Stimulated activated naive CD8-positive, alpha-beta T cell treated with anti-CD3 and anti-CD28 coated beads, Interleukin-15, Interleukin-2, amounts not matched to agents 100 U/mL and 50 U/mL, for 24 hours (primary cell): ENCODE measurements around the gene METRN.
"Not testable (repeated sequence)": the region's sequence is repeated elsewhere in the genome, so short reads cannot be mapped to it uniquely, and the experiment has no call there.

Experiments used
- ATAC-seq: fragments of 150-1000 bp; cut with Tn5 transposase; one replicate; pipeline ENCODE4 v1.10.0; 2021
- DNase-seq: peaks from one replicate; pipeline ENCODE4 v3.0.0; 2021

Gene METRN

DNA sequence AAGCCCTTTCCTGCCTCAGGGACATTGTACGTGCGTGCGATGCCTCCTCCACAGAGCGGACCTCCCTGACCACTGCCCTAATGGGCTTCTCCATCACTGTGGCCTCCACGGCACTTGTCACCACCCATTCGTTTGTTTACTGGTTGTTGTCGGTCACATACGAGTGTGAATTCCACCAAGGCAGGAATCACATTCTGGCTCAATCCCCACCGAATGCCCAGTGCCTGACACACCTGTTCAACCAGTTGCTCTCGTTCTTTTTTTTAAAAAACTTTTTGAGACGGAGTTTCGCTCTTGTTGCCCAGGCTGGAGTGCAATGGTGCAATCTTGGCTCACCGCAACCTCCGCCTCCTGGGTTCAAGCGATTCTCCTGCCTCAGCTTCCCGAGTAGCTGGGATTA is 23.7 kb upstream of the METRN start:
- ATAC-seq, DNase-seq: not testable (repeated sequence)

DNA sequence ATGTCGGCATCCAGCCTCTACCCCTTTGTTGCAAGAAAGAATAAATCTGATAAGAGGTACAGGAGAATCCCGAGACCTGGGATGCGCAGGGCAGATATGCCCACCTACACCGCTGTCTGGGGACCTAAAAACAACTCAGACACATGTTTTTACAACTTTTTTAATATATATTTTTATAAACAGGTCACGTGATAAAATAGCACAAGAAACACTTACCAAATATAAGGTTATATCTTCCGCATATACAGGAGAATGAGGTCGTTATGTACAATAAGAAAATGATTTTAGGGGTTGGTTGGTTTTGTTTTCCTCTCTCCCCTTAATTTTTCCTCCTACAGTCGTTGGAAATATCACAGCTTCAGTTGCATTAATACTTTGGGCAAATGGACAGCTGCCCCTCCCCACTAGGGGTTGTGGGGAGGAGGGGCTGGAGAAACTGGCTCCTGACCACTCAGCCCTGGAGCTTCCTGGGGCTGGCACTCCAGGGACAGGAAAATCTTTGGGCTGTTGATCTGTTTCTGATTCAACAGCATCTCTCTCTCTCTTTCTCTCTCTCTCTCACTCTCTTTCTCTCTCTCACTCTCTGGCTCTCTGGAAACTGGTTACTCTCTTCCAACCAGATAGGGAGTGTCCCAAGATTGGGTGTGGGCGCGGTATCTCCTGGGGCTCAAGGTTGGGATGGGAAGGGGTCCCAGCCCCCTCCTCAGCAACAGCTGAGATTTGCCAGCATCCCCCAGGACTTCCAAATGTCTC is 22.4 kb upstream of the METRN start:
- DNase-seq (no peak), ATAC-seq (no peak)

DNA sequence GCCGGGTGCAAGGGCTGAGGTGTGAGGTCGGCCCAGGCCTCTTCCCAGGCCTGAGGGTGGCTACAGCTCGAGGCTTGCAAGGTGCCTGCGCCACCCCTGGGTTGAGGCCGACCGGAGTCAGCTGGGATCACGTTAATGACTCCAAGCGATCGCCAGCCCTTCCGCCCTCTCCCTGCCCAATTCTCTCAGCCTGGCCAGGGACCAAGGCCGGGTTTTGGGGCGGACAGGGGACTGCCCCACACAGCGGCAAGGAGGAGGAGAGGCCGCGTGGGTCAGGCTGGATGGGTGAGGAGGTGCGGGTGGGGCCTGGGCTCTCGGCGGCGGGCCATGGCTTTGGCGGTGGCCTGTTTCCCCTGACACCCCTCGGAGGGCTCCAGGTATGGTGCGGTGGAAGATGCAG is 21.6 kb upstream of the METRN start:
- no peak for DNase-seq
- no peak for ATAC-seq

DNA sequence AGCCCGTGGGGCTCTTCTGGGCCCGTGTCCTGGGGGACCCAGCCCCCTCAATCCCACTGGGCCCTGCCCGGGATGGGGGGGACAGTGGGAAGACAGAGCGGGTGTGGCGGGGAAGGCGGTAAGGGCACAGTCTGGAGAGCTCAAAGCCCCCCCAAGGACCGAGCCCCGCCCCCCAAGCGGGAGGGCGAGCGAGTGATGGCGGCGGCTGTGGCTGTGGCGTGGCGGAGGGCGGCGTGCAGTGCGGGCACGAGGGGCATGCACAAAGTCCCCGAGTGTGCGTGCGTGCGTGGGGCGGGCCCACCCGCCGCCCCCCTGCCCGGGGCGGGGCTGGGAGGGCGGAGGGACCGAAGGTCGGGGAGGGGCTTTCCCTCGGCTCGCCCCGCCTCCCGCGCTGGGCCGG is 21.2 kb upstream of the METRN start:
- no peak for ATAC-seq
- no peak for DNase-seq

DNA sequence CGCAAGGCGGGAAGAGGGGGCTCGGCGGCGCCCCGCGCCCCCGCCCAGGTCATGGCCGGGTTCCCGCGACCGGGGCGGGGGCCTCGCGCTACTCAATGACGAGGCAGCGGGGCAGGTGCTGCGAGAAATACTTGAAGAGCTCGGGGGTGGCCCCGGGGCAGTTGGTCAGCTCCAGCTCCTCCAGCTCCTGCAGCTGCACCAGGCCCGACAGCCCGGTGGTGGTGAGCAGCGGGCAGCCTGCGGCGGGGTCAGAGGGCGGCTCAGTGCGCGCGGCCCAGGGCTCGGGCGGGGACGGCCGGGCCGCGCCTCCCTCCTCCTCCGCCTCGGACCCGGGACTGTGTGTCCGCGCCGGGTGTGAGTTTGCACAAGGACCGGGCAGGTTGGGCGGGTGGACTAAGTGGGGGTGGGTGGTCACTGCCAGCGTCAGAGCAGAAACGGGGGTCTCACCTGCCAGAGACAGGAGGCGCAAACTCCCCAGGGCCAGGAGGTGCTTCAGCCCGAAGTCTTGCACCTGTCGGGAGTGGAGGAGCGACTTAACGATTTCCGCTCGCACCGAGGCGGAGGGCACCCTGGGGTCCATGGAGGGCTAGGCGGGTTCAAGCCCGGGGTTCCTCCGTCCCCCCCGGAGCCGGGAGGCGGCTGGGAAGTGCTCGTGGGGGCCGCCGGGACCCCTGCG is 20.6 kb upstream of the METRN start:
- no peak for DNase-seq
- no peak for ATAC-seq

DNA sequence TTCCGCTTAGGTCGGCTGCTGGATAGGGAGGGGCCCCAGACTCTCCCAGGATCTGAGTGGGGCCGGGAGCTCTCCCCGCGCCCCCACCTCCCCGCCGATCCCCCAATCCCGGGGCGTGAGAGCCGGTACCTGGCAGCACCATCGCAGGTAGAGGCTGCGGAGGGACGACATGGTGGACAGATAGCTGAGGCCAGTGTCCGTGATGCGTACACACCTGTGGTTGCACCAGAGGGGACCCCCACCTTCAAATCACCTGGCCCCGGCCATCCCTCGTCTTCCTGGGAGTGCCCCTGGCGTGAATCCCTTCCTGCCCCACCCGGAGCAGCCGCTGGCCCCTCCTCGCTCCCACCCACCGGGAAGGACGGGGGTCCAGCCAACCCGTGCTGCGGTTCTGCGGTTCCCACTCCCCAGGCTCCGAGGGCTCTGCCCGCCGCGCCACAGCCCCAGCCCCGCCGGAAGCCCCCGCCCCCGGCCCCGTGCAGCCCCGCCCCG is 20.0 kb upstream of the METRN start:
- DNase-seq (no peak), ATAC-seq (no peak)

DNA sequence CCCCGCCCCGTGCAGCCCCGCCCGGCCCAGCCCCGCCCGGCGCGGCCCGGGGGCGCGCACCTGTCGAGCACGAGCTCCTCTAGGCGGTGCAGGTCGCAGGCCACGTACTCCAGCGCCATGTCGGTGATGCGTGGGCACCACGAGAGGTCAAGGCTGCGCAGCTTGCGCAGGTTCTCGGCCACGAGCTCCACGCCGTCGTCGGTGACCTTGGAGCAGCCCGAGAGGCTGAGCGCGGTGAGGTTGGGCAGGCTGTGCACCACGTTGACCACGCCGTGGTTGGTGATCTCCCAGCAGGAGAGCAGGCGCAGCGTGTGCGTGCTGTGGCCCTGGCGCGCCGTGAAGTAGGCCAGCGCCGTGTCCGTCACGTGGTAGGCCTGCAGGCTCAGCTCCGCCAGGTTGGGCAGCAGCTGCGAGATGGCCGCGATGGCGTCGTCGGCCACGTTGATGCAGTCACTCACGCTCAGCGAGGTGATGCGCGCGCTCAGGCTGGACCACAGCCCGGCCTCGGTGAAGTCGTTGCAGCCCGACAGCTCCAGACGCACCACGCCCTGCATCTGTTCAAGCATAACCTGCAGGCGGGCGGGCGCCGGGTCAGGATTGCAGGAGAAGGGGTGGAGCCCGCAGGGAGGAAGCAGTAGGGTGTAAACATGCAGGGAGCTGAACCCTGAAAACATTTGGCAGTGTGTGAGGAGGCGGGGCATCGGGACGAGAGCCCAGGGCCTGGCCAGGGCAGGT is 19.4 kb upstream of the METRN start:
- DNase-seq (peak; percentile 76), ATAC-seq (peak; percentile 76)

DNA sequence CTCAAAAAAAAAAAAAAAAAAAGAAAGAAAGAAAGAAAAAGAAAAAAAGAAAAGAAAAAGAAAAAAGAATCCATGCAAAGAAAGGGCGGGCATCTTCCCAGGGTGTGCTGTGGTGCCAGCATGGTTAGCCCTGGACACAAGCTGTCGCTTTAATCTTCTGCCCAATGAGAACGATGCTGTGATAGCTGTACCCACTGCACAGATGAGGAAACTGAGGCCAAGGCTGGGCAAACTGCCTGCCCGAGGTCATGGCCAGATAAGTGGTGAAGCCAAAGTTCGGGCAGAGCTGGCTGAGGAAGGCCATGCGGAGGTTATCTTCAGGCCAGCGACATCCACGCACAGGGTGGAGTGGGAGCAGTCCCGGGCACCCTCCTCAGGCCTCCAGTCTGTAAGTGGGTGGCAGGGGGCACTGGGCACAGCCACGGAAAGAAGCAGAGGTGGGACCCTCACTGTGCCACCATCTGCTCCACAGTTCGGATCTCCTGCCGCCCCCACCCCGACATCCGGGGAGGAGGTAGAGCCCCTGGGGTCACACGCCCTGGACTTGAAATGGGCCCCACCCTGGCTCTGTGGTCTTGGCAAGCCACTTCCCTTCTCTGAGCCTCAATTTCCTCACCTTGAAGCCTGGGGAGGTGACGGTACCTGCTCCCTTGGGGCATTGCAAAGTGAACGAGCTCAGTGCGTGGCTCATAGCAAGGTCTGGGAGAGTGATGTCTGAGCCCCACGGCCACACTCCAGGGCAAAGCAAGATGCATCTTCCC is 15.8 kb upstream of the METRN start:
- no peak for DNase-seq
- no peak for ATAC-seq

DNA sequence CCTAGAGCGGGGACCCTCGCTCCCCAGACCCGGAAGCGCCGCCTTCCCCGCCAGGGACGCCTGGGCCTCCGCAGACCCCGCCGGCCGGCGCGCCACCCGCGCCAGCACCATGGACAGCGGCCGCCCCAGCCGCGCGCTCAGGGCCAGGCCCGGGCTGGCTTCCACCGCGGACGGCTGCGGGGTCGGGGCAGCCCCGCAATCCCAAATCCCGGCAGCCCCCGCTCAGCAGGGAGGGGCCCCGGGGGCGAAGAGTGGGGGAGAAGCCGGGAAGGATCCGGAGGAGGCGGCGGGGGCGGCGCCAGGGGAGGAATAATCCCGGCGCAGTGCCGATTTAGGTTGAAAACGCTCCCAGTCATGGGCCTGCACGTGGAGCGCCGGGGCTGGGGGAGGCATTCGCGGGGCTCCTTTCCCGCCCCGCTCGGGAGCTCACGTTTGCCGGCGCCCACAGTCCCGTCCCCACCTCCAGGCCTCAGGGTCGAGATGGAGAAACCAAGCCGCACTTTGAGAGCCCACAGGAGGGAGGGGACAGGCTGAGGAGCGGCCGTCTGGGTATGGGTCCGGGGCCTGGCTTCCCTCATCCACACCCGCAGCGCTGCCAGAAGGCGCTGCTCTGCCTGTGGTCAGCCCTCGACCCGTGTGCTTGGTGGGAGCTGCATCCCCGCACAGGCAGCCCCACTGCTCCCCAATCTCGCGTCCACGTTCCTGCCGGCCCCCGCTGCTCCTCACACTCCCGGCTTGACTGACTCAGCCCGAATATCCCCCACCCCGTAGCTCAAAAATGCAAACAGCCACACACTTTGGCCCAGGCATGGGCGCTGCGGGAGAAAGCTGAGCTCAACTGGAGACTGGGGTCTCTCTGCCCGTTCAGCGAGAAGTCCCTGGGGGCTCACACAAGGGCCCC is 14.0 kb upstream of the METRN start:
- DNase-seq (peak; percentile 62), ATAC-seq (peak; percentile 42)

DNA sequence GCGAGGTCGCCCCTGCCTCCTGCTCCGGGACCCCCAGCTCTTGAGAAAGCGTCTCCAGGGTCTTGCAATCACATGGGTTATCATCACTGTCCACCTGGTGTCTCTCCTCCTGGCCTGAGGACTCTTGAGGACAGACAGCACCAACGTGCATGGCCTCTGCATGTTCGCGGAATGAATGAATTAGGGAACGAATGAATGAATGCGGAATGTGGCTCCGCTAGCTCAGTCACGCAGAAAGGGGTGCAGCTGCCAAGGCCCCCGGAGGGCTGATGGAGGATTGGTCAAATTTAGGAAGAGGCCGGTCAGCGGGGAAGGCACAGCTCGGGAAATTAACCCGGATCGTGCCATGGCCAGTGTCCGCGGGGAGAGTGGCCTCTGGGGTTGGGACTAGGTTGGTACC is 12.6 kb upstream of the METRN start:
- ATAC-seq = no peak

DNA sequence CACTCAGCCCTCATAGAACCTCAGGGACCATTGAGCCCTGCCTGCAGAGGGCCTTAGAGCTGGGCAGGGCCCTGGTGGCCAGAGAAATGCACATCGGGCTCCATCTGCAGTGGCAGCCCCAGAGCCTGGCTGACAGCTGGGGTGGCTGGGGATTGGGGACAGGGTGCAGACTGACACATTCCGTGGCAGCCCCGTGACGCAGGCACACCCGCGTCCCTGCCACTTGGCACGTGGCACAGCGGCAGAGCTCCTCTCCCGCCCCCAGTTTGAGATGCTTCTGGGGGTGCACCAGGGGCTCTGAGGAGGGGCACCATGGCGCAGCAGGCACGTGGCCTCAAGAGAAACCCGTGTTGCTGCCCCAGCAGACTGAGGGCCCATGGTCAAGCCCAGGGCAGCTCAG is 11.5 kb upstream of the METRN start:
- ATAC-seq (no peak), DNase-seq (no peak)

More for the DNA sequence above, 12.6 kb upstream of the METRN start:
- no peak for DNase-seq

DNA sequence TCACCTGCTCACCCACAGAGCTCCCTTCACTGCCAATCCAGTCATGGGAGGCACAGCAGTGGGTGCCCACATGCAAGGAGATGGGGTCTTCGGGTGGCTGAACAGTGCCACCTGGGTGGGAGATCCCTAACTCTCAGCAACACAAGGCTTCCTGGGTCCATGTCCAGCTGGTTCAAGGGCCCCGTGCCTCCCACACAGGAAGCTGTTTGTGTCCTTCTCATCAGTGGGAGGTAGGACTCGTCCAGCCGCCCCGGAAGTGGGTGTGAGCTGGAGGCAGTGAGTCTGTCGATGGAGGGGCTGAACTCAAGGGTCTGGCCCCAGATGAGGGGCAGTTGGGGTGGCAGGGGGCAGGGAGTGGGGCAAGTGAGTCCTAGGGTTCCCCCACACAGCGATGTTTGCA is 10.9 kb upstream of the METRN start:
- DNase-seq (no peak), ATAC-seq (no peak)

DNA sequence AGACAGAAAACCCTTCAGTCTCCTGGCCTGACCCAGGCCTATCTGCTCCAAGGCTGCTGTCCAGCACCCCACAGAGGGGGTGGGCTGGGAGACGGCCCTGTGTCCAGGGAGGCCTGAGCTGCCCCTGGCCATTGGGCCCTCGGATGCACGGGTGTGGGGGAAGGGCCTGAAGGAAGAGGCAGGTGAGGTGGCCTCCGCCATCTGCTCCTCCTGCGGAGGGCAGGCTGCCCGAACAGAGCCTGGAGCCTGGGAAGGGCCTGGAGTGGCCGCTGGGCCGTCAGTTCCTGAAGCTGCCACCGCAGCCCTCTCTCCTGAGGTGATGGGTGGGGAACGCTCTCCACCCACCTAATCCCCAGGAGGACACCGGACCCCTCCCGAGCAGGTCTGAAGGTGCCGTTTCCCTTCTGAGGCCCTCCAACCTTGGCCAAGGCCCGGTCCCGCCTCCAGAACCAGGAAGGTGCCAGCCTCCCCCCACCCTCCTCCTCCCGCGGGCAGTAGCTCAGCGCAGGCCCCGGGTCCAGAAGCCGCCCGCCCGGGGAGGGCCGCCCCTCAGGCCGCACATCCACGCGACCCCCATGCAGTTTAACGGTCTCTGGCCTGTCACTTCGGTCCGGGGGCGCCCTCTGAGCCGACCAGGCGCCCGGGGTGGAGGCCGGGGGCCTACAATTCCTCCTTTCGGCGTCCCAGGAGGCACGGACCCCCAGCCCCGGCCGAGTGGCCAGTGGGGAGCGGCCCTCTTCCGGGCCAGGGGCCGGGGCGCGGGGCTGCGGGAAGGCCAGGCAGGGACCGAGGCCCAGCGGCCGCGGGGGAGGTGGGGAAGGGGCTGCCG is 10.2 kb upstream of the METRN start:
- DNase-seq = no peak
- no peak for ATAC-seq

DNA sequence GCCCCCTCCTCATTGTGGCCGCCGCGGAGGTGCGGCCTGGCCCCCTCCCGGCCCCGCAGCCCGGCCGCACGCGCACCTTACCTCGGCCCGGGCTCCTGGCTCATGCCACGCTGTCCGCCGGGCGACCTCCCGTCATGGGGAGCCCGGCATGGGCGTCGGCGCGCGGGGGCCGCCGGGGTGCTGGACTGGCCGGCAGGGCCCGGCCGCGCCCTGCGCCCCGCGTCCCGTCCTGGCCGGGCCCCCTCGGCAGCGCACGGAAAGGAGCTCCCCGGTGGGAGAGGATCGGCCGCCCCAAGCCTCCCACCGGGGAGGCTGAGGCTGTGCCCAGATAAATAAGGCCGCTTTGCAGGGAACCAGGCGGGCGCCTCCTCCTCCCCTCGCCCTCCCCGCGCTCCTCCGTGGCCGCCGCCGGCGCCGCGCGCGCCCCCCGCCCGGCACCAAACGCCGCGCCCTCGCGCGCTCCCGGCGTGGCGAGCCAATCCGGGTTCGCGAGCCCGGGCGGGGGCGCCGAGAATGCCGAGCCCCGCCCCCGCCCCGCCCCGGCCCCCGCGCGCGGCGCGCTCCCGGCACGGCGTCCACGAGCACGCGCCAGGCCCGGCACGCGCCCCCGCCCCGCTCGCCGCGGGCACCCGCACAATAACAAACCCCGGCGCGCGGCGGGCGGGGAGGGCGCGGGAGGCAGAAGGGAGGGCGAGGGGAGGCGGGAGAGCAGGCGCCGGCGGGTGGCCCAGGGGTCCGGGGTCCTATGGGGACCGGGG is 9.3 kb upstream of the METRN start, which contains the start of gene FBXL16:
FBXL16 (minus strand) TSS at position 371 of the 758 bp plus-strand sequence. CDS start 8,396 bp downstream, outside the sequence.
- no peak for ATAC-seq
- DNase-seq = no peak

DNA sequence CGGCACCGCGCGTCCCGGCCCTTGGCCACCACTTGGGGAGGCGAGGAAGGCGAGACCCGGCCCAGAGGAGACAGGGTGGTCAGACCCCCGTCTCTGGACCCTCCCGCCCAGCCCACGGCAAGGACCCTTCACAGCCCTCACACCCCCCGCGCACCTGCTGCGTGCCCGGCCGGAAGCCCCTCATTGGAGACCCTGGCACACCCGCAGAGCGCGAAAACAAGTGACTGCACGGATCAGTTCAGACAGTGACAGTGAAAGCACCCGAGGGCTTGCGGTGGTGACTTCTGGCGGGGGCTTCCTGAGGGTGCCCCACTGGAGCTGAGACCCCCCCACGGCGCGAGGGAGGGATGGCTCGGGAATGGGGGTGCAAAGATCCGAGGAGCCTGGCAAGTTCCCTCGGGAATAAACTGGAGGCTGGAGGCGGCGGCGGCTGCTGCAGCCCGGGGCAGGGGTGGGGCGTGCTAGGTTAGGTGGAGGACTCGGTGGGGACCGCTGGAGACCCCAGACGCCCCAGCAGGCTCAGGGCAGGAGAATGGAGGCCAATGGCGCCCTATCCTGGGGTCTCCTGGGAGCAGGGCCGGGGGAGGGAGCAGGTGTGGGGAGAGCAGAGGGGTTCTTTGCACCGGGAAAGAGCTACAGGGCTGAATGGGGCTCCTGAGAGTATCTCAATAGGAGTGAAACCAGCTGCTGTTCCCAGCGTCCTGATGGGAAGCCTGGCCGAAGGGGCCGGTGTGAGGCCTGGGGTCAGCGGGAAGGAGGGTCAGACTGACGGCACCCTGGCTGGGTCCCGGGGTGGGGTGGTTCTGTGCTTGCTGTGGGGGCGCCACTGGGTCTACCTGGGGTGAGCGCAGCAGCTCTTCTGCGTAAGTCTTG is 8.5 kb upstream of the METRN start:
- no peak for DNase-seq

DNA sequence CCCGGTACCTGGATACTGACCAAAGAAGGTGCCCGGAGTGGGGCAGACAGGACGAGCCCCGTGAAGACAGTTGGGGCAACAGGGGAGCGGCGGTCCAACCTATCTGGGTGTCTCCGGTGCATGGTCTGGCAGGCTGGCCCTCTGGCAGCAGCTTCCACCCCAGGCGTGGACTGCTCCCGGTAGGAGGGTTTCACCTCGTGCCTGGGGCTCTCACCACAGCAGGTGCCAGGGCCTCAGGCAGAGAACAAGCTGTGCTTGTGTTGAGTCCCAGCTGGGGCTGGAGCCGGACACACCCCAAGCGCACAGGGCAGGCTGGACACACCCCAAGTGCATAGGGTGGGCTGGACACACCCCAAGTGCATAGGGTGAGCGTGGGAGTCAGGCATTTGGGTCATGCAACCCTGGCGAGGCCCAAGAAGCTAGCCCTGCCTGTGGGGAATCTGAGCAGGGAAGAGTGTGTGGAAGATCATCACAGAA is 7.8 kb upstream of the METRN start:
- DNase-seq (no peak), ATAC-seq (no peak)

More for the DNA sequence above, 8.5 kb upstream of the METRN start:
- ATAC-seq = no peak

DNA sequence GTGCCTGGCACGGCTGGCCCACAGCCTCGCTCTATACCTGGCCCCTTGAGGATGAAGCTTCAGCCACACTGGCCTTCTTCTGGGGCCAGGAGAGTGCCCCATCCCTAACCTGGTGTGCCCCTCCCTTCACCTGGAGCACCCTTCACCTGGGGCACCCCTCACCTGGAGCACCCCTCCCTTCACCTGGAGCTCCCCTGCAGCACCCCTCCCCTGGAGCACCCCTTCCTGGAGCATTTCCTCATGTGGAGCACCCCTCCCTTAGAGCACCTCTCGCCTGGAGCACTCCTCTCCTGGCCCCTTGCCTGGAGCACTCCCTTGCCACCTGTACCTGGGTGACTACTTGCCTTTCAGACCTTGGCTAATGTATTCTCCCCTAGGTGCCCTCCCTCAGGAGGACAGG is 6.9 kb upstream of the METRN start:
- no peak for ATAC-seq
- DNase-seq = no peak

DNA sequence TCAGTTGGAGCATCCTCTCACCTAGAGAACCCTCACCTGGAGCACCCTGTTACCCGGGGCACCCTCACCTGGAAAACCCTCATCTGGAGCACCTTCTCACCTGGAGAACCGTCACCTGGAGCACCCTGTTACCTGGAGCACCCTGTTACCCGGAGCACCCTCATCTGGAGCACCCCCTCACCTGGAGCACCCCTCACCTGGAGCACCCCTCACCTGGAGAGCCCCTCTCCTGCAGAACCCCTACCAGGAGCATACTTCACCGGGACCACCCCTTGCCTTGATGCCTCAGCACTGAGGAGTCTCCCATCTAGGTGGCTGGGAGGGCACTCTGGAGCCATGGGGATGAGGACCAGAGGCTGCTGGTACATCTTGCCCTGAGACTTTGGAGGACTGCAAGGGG is 6.0 kb upstream of the METRN start:
- no peak for DNase-seq
- ATAC-seq = no peak
